RWPE2 (cell line): ENCODE measurements around the gene GNL2.
A peak's percentile ranks its signal among the peaks of the same experiment; 100 is the strongest.
"Not testable (repeated sequence)": the region's sequence is repeated elsewhere in the genome, so short reads cannot be mapped to it uniquely, and the experiment has no call there.

ENCODE experiments used
- ATAC-seq: fragments of 200-7000 bp; cut with Tn5 transposase; 3 replicates; pipeline ENCODE4 v1.9.1; 2021; ENCODE audit warnings: low read depth
- DNase-seq: peaks from one replicate; pipeline ENCODE4 v3.0.0-alpha.2; 2020; ENCODE audit warnings: low spot score
- H3K27ac ChIP-seq: fragments of 450-650 bp; 2 replicates; pipeline ENCODE4 v1.5.1; 2017; ENCODE audit warnings: mild to moderate bottlenecking; ENCODE audit not compliant: poor library complexity, severe bottlenecking
- H3K27me3 ChIP-seq: fragments of 250-450 bp; sonication (Bioruptor Pico); 2 replicates; pipeline ENCODE4 v1.5.1; 2021; ENCODE audit warnings: mild to moderate bottlenecking, moderate library complexity; ENCODE audit not compliant: insufficient read depth, poor library complexity, severe bottlenecking
- H3K36me3 ChIP-seq: fragments of 250-450 bp; sonication (Bioruptor Pico); 2 replicates; pipeline ENCODE4 v1.5.1; 2020; ENCODE audit warnings: low read depth, mild to moderate bottlenecking, moderate library complexity
- H3K4me1 ChIP-seq: fragments of 250-450 bp; sonication (Bioruptor Pico); 2 replicates; pipeline ENCODE4 v1.5.1; 2021; ENCODE audit warnings: mild to moderate bottlenecking, moderate library complexity; ENCODE audit not compliant: insufficient read depth, poor library complexity, severe bottlenecking
- H3K4me3 ChIP-seq: fragments of 250-450 bp; sonication (Bioruptor Pico); 2 replicates; pipeline ENCODE4 v1.5.1; 2021; ENCODE audit warnings: mild to moderate bottlenecking, moderate library complexity; ENCODE audit not compliant: severe bottlenecking
- H3K9me3 ChIP-seq: fragments of 250-450 bp; sonication (Bioruptor Pico); 2 replicates; pipeline ENCODE4 v1.5.1; 2021; ENCODE audit warnings: mild to moderate bottlenecking, moderate library complexity; ENCODE audit not compliant: severe bottlenecking
- TF ChIP-seq, protein P1 (sequence below): fragments of 450-650 bp; IDR thresholded peaks from one replicate; pipeline ENCODE4 v1.5.1; 2017; ENCODE audit warnings: mild to moderate bottlenecking, moderate library complexity; ENCODE audit not compliant: poor library complexity, severe bottlenecking

GNL2 gene

DNA sequence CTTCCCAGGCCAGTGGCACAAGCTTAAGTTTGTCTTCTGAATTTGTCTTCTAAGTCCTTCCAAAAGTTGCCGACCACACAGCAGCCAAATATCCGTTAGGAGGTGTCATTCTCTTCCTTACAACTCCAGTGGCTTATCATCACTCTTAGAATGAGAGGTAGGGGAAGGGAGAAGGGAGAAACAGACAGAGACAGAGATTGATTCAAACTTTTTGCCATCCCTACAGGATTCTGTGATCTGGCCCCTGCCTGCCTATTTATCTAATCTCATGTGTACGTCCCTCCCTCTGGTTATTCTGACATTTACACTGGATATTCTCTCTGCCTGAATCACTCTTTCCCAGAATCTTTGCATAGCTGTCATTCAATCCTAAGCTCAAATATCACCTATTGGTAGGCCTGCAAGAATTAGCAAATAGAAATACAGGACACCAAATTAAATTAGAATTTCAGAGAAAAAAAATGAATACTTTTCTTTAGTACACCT, 488 bp upstream of the GNL2 start:
- H3K9me3 ChIP-seq: no peaks in the 10 kb centered on the region
- H3K4me3 ChIP-seq: peak overlapping the region; percentile 71
- H3K4me1 ChIP-seq: peaks cover 11% of the 10 kb centered on the region
- ATAC-seq (peak; percentile 11), DNase-seq (no peak)
- H3K36me3 ChIP-seq: peaks cover 32% of the 10 kb centered on the region
- H3K27me3 ChIP-seq: no peaks in the 10 kb centered on the region
- TF ChIP-seq, protein P1, sequence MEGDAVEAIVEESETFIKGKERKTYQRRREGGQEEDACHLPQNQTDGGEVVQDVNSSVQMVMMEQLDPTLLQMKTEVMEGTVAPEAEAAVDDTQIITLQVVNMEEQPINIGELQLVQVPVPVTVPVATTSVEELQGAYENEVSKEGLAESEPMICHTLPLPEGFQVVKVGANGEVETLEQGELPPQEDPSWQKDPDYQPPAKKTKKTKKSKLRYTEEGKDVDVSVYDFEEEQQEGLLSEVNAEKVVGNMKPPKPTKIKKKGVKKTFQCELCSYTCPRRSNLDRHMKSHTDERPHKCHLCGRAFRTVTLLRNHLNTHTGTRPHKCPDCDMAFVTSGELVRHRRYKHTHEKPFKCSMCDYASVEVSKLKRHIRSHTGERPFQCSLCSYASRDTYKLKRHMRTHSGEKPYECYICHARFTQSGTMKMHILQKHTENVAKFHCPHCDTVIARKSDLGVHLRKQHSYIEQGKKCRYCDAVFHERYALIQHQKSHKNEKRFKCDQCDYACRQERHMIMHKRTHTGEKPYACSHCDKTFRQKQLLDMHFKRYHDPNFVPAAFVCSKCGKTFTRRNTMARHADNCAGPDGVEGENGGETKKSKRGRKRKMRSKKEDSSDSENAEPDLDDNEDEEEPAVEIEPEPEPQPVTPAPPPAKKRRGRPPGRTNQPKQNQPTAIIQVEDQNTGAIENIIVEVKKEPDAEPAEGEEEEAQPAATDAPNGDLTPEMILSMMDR: no peak
- no peak overlapping the region for H3K27ac ChIP-seq

DNA sequence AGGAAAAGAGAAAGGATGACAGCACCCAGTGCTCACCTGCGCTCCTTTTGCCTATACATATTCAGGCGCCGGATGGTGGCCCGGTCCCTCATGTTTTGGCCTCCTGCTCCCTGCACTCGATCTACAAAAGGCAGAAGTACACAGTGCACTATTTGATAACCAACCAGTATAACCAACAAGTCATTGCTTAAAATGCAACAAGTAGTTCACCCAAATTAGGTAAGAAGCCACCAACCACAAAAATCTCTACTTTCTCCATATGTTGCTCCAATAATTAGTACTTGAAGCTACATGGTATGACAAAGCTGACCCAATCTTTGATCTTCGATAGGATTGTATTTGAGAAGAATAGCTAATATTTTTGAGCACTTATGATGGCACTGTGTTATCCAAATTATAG, 2.0 kb downstream of the GNL2 start:
- TF ChIP-seq, protein P1: no peak
- no peak for ATAC-seq

DNA sequence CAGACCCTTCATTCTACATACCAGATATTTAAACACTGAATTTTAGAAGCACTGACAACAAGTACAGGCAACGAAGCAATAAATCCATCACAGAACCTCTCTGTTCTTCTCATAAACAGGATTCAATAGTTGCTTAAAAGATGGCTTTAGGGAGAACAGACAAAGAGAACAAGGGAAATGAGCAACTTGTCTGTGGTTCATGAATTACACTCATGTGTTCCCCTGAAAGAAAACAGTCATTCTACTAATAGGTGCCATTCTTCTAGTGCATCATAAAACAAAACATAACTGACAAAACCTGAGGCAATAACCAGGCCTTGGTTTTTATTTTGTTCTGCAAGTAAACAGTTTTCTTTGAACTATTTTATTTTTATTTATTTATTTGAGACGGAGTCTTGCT, 6.8 kb downstream of the GNL2 start:
- peaks cover 94% of the 10 kb centered on the region for H3K36me3 ChIP-seq
- no peak overlapping the region for H3K4me3 ChIP-seq
- ATAC-seq (no peak), DNase-seq (no peak)
- H3K27me3 ChIP-seq: no peaks in the 10 kb centered on the region
- peaks cover under 1% of the 10 kb centered on the region for H3K4me1 ChIP-seq
- H3K9me3 ChIP-seq: no peaks in the 10 kb centered on the region
- TF ChIP-seq, protein P1: no peak
- no peak overlapping the region for H3K27ac ChIP-seq

More for the DNA sequence above, 2.0 kb downstream of the GNL2 start:
- Histone ChIP-seq H3K27me3 (no peaks in the 10 kb centered on the region), H3K4me1 (peaks cover 11% of the 10 kb centered on the region), H3K36me3 (peaks cover 57% of the 10 kb centered on the region), H3K4me3 (no peak overlapping the region), H3K27ac (no peak overlapping the region), H3K9me3 (no peaks in the 10 kb centered on the region)
- DNase-seq: no peak

DNA sequence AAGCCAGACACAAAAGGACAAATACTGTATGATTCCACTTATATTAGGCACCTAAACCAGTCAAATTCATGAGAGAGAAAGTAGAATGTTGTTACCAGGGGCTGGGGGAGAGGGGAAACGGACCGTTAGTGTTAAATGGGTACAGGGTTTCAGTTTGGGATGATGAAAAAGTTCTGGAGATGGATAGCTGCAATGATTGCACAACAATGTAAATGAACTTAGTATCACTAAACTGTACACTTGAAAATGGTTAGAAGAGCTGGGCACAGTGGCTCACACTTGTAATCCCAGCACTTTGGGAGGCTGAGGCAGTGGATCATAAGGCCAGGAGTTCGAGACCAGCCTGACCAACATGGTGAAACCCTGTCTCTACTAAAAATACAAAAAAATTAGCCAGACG, 11.2 kb downstream of the GNL2 start:
- DNase-seq: not testable (repeated sequence)
- H3K36me3 ChIP-seq: peaks cover 91% of the 10 kb centered on the region

DNA sequence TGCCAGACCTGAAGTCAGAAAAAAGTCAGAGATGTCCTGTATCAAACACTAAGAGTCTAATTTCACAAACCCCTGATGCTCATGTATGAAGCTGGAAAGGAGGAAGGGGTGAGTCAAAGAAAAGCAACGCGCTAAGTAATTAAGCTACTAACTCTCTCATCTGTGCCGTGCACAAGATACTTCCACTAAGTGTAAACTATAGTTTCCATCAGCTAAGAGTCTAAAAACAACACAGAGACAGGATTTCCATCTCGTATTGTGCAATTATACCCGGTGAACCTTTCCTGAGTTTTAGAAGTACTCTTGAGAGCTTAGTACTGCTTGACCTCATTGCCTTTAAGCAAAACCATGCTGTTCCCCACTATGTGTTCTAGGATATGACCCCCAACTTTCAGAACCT, 20.0 kb downstream of the GNL2 start:
- peaks cover 89% of the 10 kb centered on the region for H3K36me3 ChIP-seq
- no peak overlapping the region for H3K4me3 ChIP-seq
- H3K27ac ChIP-seq: peak overlapping the region; percentile 71
- no peak for ATAC-seq
- no peaks in the 10 kb centered on the region for H3K9me3 ChIP-seq
- DNase-seq: no peak
- TF ChIP-seq, protein P1: no peak
- no peaks in the 10 kb centered on the region for H3K27me3 ChIP-seq
- peaks cover 22% of the 10 kb centered on the region for H3K4me1 ChIP-seq

More for the DNA sequence above, 11.2 kb downstream of the GNL2 start:
- H3K27me3 ChIP-seq, H3K27ac ChIP-seq, H3K4me1 ChIP-seq, H3K4me3 ChIP-seq, H3K9me3 ChIP-seq, ATAC-seq: not testable (repeated sequence)
